Measurements from ENCODE around the gene CNTN6. TPM values are rescaled to one million over a fixed set of nuclear protein-coding genes. Genes with fewer than 3 reads are reported as not detected.

CNTN6 gene
- total RNA-seq, 2 donors from 2014 or later, result not detected

DNA sequence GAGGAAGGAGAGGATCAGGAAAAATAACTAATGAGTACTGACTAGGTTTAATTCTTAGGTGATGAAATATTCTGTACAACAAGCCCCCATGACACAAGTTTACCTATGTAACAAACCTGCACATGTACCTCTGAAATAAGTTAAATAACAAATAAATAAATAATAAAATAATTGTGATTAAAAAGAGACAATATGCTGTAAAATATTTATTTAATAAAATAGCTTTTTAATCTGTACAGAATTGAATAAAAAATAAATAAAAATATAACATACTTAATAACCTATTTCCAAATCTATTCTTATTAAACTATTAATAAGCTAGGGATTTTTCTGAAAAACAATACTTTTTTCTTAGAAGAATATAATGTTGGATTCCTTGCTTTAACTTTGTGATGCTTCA lies 355.6 kb downstream of the CNTN6 start:
- no peaks in the 10 kb centered on the region for H3K36me3 ChIP-seq
- H3K9me3 ChIP-seq, result no peaks in the 10 kb centered on the region
- DNase-seq (ENCODE audit: low spot score) (no peak), ATAC-seq (ENCODE audit: insufficient number of reproducible peaks, low FRiP score, low read depth) (no peak)
- H3K27me3 ChIP-seq (replicated peaks; ENCODE audit: insufficient read depth), result no peaks in the 10 kb centered on the region
- no peaks in the 10 kb centered on the region for H3K4me1 ChIP-seq (ENCODE audit: control insufficient read depth in 1 of 2, low read depth in 2 of 2)
- TF ChIP-seq, protein P1, sequence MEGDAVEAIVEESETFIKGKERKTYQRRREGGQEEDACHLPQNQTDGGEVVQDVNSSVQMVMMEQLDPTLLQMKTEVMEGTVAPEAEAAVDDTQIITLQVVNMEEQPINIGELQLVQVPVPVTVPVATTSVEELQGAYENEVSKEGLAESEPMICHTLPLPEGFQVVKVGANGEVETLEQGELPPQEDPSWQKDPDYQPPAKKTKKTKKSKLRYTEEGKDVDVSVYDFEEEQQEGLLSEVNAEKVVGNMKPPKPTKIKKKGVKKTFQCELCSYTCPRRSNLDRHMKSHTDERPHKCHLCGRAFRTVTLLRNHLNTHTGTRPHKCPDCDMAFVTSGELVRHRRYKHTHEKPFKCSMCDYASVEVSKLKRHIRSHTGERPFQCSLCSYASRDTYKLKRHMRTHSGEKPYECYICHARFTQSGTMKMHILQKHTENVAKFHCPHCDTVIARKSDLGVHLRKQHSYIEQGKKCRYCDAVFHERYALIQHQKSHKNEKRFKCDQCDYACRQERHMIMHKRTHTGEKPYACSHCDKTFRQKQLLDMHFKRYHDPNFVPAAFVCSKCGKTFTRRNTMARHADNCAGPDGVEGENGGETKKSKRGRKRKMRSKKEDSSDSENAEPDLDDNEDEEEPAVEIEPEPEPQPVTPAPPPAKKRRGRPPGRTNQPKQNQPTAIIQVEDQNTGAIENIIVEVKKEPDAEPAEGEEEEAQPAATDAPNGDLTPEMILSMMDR (IDR thresholded peaks at IDR 0.05), result no peak
- no peak overlapping the region for H3K27ac ChIP-seq
- no peak overlapping the region for H3K4me3 ChIP-seq
